Measurements from ENCODE around the gene ARPC4.
A peak's percentile ranks its signal among the peaks of the same experiment; 100 is the strongest.

The ARPC4 gene

GRCh38 chr3:9792405-9793160, at the start of gene ARPC4, which contains the start of gene TADA3:
ARPC4 (plus strand) TSS chr3:9793082; CDS start chr3:9793122, 40 bp downstream.
TADA3 (minus strand) TSS chr3:9792473; CDS start chr3:9791466, 1,007 bp downstream.
- DNase-seq (ENCODE audit: low read depth): peak; percentile 84

- DNase-seq (ENCODE audit: low read depth): no peak
Observed at GRCh38 chr3:9743548-9743947, 49.3 kb upstream of the ARPC4 start.

DNA sequence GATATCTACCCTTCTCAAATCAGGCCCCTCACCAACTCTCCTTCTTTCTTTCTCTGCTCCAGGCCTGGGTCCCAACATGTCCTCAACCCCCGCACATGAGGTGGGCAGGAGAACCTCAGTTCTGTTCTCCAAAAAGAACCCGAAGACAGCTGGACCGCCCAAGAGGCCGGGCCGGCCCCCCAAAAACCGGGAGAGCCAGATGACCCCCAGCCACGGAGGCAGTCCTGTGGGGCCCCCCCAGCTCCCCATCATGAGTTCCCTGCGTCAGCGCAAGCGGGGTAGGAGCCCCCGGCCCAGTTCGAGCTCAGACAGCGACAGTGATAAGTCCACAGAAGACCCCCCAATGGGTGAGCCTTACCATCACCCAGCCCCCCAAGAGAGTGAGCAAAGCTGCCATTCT, 48.7 kb upstream of the ARPC4 start:
- no peak for DNase-seq (ENCODE audit: low read depth)

- DNase-seq (ENCODE audit: low read depth): no peak
Observed at GRCh38 chr3:9745521-9745920, 47.4 kb upstream of the ARPC4 start.

- DNase-seq (ENCODE audit: low read depth): no peak
Observed at GRCh38 chr3:9746330-9746729, 46.6 kb upstream of the ARPC4 start.

GRCh38 chr3:9747267-9747666, 45.6 kb upstream of the ARPC4 start:
- DNase-seq (ENCODE audit: low read depth): no peak

GRCh38 chr3:9748031-9748430, 44.9 kb upstream of the ARPC4 start:
- no peak for DNase-seq (ENCODE audit: low read depth)

- no peak for DNase-seq (ENCODE audit: low read depth)
Observed at GRCh38 chr3:9749296-9749644, 43.6 kb upstream of the ARPC4 start.

- DNase-seq (ENCODE audit: low read depth): peak; percentile 88
Observed at GRCh38 chr3:9749645-9750555, 43.0 kb upstream of the ARPC4 start, which contains the start of gene OGG1. OGG1 (plus strand) TSS chr3:9749952; CDS start chr3:9750287, 335 bp downstream.

DNA sequence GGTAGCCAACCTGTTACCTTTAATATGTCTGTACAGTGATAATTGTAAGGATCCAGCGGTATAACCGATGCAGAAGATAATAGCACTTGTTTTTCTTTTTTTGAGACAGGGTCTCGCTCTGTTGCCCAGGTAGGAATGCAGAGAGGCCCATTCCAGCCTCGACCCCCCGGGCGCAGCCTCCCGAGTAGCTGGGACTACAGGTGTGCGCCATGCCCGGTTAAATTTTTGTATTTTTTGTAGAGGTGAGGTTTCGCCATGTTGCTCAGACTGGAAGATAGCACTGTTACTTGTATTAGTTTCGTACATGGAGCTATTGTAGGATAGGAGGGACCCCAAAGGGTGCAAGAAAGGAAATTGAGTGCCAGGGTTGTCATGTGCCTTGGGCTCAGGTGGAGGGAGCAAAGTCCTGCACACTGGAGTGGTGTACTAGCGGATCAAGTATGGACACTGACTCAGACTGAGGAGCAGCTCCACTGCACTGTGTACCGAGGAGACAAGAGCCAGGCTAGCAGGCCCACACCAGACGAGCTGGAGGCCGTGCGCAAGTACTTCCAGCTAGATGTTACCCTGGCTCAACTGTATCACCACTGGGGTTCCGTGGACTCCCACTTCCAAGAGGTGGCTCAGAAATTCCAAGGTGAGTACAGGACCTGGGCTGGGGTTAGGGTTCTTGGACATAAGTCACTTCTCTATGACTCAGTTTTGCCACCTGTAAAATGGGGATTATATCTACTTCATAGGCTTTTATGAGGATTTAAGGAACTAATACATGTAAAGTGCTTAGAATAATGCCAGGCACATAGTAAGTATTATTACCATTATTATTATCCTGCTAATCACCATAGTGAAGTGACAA, 42.1 kb upstream of the ARPC4 start:
- no peak for DNase-seq (ENCODE audit: low read depth)

GRCh38 chr3:9754678-9755077, 38.2 kb upstream of the ARPC4 start:
- no peak for DNase-seq (ENCODE audit: low read depth)

DNA sequence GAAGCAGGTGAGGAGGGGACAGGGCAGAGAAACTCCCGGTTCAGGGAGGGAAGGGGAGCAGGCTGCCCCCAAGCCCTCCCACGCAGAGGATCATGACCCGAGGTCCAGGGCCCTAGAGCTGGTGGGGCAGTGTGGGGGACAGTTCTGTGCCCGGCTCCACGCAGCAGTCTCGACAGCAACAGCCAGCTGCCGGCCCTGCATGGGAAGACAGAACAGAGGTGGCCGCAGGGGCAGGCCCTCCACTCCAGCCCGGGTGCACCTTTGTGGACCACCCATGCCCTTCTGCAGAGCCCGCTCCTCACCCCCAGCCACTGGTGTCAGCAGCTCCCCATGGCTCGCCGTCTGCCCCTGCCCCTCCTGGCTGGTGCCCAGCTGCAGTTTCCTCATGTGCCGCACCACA, 35.5 kb upstream of the ARPC4 start:
- no peak for DNase-seq (ENCODE audit: low read depth)

DNA sequence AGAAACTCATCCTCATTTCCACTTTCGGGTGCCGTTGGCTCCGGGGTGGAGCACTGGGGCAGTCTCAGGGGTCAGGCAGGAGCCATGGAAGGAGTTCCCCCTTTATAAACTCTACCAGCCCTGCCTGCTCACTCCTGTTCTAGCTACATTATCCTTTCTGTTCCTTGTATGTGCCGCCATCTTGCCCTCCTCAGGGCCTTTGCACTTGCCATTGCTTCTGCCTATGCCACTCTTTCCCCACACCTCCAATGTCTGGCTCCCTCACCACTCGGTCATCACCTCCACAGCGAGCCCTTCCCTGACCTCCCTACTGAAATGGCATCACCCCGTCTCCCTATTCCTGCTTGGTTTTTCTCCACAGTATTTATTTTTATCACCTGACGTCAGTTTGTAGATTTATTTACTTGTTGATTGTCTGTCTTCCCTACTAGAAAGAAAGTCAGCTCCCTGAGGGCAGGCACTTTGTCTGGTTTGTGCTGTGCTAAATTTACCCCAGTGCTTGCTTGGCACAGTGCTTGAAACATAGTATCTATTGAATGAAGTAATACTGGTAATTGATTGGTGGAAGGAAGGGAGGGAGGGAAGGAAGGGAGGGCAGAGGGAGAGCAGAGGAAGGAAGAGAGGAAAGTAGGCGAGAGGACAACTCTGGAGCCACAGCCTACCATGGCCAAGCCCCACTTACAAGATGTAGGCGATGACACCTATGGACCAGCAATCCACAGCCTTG, 31.9 kb upstream of the ARPC4 start:
- DNase-seq (ENCODE audit: low read depth): no peak

GRCh38 chr3:9761919-9762318, 31.0 kb upstream of the ARPC4 start:
- no peak for DNase-seq (ENCODE audit: low read depth)

GRCh38 chr3:9762871-9763270, 30.0 kb upstream of the ARPC4 start:
- DNase-seq (ENCODE audit: low read depth): no peak

- DNase-seq (ENCODE audit: low read depth): no peak
Observed at GRCh38 chr3:9765865-9766264, 27.0 kb upstream of the ARPC4 start.

GRCh38 chr3:9767418-9767817, 25.5 kb upstream of the ARPC4 start:
- DNase-seq (ENCODE audit: low read depth): no peak

- no peak for DNase-seq (ENCODE audit: low read depth)
Observed at GRCh38 chr3:9768141-9768775, 24.6 kb upstream of the ARPC4 start.

DNA sequence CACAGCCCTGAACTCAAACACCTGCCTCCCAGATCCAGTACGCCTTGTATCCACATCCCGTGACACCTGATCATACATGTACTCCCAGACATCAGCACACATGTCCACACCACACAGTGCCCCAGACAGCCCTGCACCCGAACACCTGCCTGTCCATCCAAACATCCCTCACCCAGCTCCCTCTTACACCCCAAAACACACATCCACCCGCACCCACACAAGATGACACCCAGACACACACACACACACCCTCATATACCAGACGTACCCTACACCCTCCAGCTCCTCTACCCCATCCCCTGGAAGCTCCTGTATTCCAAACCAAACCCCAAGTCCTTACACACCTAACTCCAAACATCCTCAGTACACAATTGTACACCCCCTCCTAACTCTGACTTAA, 23.9 kb upstream of the ARPC4 start:
- no peak for DNase-seq (ENCODE audit: low read depth)

GRCh38 chr3:9769426-9770275, 23.2 kb upstream of the ARPC4 start, which contains the start of gene CAMK1:
CAMK1 (minus strand) TSS chr3:9769947; CDS start chr3:9767749, 2,198 bp downstream.
- DNase-seq (ENCODE audit: low read depth): peak; percentile 35
